A673 (cell line): Measurements from ENCODE around the gene PARVA. TPM values are rescaled to one million over a fixed set of nuclear protein-coding genes. Genes with fewer than 3 reads are reported as not detected.

Experiments
- BruUV-seq: library from RNA; stranded (reverse); fragments of 400-500 nt; replicated peaks from 2 replicates; lab custom pipeline; 2021; lab: Mats Ljungman, UMichigan
- CTCF ChIA-PET: fragments of 300-600 bp; sonication (Branson Sonifier 250); formaldehyde crosslinking; loops from one replicate; lab custom pipeline; 2022; ENCODE audit warnings: antibody characterized with exemption; lab: Charles Lee
- POLR2A ChIA-PET: fragments of 300-600 bp; sonication (Branson Sonifier 250); formaldehyde crosslinking; loops from one replicate; lab custom pipeline; 2022; ENCODE audit warnings: antibody characterized with exemption; ENCODE audit not compliant: low non-redundant PET; lab: Charles Lee
- DNase-seq: peaks from one replicate; pipeline ENCODE4 v3.0.0-alpha.2; 2015; ENCODE audit warnings: low spot score
- H3K27ac ChIP-seq: fragments of 200-600 bp; sonication (generic); 2 replicates; pipeline ENCODE4 v1.5.1; 2016; ENCODE audit warnings: mixed run types, low read depth, mild to moderate bottlenecking, mixed read lengths, antibody characterized with exemption, low read length; ENCODE audit not compliant: poor library complexity, severe bottlenecking
- H3K27me3 ChIP-seq: fragments of 200-600 bp; sonication (generic); replicated peaks from 2 replicates; pipeline ENCODE4 v1.6.1; 2017; ENCODE audit warnings: mixed run types, low read depth, mild to moderate bottlenecking, mixed read lengths, antibody characterized with exemption, low read length; ENCODE audit not compliant: insufficient read depth, poor library complexity
- H3K36me3 ChIP-seq: fragments of 200-600 bp; sonication (generic); 2 replicates; pipeline ENCODE4 v1.6.1; 2016; ENCODE audit warnings: mixed run types, mild to moderate bottlenecking, mixed read lengths, antibody characterized with exemption, low read length; ENCODE audit not compliant: insufficient read depth, poor library complexity, severe bottlenecking
- H3K4me1 ChIP-seq: fragments of 200-600 bp; sonication (generic); 2 replicates; pipeline ENCODE4 v1.6.1; 2017; ENCODE audit warnings: mixed run types, mild to moderate bottlenecking, mixed read lengths, antibody characterized with exemption, low read length; ENCODE audit not compliant: insufficient read depth, poor library complexity, severe bottlenecking
- H3K4me3 ChIP-seq: fragments of 200-600 bp; sonication (generic); 2 replicates; pipeline ENCODE4 v1.5.1; 2016; ENCODE audit warnings: low read depth, mixed run types, mild to moderate bottlenecking, mixed read lengths, low read length; ENCODE audit not compliant: poor library complexity, severe bottlenecking
- H3K9me3 ChIP-seq: fragments of 200-600 bp; sonication (generic); 2 replicates; pipeline ENCODE4 v1.6.1; 2016; ENCODE audit warnings: mixed run types, low read depth, mild to moderate bottlenecking, mixed read lengths, antibody characterized with exemption, low read length; ENCODE audit not compliant: poor library complexity, severe bottlenecking
- EZH2 ChIP-seq: fragments of 200-600 bp; sonication (generic); IDR thresholded peaks from 2 replicates; pipeline ENCODE4 v1.6.1; 2017; ENCODE audit warnings: borderline replicate concordance, low read depth, mild to moderate bottlenecking, mixed read lengths, antibody characterized with exemption, low read length; ENCODE audit not compliant: poor library complexity, severe bottlenecking
- intact Hi-C: fragments of 100-400 bp; cut with micrococcal nuclease; formaldehyde crosslinking; loops from one replicate; pipeline ENCODE4 v1.10.0; 2022; ENCODE audit not compliant: unreplicated experiment
- total RNA-seq: library from RNA; stranded (reverse); gene quantifications from 2 replicates; pipeline ENCODE4 v1.2.3, GENCODE V29; 2021
- TF ChIP-seq, protein P1 (sequence below): fragments of 300-800, 200-600 bp; sonication (generic); conservative IDR thresholded peaks from 2 replicates; pipeline ENCODE4 v1.5.1; 2017; ENCODE audit warnings: low read depth, mild to moderate bottlenecking, antibody characterized with exemption, low read length, moderate library complexity, mixed read lengths

PARVA gene
- total RNA-seq, 1 experiment from 2014 or later = 15.2 TPM

DNA sequence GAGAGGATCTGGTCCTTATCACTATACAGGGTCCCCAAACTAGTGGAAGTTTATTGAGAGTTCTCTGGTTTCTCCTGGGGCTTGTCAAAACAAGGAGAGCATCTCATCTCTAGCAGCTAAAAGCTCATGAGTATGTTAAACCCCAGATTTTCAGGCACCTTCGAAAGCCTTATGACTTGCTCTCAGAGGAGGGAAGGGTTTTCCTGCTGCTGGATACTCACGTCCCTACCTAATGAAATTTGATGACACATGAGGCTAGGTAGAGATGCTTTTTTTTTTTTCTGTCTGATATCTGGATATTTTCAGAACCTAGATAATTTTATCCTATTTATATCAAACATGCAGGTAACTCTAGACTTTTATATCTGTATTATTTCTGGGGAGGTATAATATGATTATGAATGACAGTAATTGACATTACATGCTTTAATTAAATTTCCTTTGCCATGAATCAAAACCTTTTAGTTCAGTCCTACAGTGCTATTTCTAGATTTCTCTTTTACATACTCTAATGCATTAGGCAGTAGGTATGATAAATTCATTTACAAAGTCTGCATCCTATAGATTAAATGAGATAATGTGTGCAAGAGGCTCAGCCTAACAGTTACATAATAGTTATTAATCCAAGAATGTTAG lies 73.9 kb downstream of the PARVA start:
- Histone ChIP-seq H3K4me3 (no peak overlapping the region), H3K4me1 (no peaks in the 10 kb centered on the region), H3K9me3 (no peaks in the 10 kb centered on the region), H3K27me3 (no peaks in the 10 kb centered on the region), H3K27ac (no peak overlapping the region), H3K36me3 (no peaks in the 10 kb centered on the region)
- TF ChIP-seq, protein P1, sequence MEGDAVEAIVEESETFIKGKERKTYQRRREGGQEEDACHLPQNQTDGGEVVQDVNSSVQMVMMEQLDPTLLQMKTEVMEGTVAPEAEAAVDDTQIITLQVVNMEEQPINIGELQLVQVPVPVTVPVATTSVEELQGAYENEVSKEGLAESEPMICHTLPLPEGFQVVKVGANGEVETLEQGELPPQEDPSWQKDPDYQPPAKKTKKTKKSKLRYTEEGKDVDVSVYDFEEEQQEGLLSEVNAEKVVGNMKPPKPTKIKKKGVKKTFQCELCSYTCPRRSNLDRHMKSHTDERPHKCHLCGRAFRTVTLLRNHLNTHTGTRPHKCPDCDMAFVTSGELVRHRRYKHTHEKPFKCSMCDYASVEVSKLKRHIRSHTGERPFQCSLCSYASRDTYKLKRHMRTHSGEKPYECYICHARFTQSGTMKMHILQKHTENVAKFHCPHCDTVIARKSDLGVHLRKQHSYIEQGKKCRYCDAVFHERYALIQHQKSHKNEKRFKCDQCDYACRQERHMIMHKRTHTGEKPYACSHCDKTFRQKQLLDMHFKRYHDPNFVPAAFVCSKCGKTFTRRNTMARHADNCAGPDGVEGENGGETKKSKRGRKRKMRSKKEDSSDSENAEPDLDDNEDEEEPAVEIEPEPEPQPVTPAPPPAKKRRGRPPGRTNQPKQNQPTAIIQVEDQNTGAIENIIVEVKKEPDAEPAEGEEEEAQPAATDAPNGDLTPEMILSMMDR = no peak
- no peak for TF ChIP-seq EZH2
- DNase-seq = no peak
- ChIA-PET CTCF (no interaction called here), POLR2A (no interaction called here)
- intact Hi-C loops = no loop called here
- no TSS peak for BruUV-seq

GRCh38 chr11:12453243-12453642 lies 75.9 kb downstream of the PARVA start:
- H3K4me3 ChIP-seq = no peak overlapping the region
- POLR2A ChIA-PET = no interaction called here
- CTCF ChIA-PET = no interaction called here
- H3K27me3 ChIP-seq = no peaks in the 10 kb centered on the region
- TF ChIP-seq, protein P1 = no peak
- no peak for TF ChIP-seq EZH2
- no TSS peak for BruUV-seq
- H3K36me3 ChIP-seq = no peaks in the 10 kb centered on the region
- no peak overlapping the region for H3K27ac ChIP-seq
- intact Hi-C loops = no loop called here
- no peaks in the 10 kb centered on the region for H3K4me1 ChIP-seq
- no peaks in the 10 kb centered on the region for H3K9me3 ChIP-seq
- DNase-seq = no peak

DNA sequence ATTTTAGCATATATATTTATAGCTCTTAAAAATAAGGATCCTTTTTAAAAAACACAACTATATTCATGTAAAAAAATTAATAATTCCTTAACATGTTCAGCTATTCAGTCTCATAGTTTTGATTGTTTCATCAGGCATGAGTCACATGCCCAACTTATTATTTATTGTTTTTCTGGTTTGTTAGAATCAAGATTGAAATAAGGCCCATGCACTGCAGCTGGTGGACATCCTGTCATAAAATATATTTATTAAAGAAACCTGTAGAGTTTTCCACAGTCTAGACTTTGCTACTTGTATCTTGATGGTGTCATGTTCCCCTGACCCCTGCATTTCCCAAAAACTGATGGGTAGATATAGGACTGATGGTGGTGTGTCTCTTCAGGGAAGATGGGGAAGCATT lies 77.4 kb downstream of the PARVA start:
- no peaks in the 10 kb centered on the region for H3K36me3 ChIP-seq
- no TSS peak for BruUV-seq
- no peaks in the 10 kb centered on the region for H3K4me1 ChIP-seq
- no peaks in the 10 kb centered on the region for H3K27me3 ChIP-seq
- no peak for DNase-seq
- no peak overlapping the region for H3K4me3 ChIP-seq
- no peak overlapping the region for H3K27ac ChIP-seq
- POLR2A ChIA-PET = no interaction called here
- no peaks in the 10 kb centered on the region for H3K9me3 ChIP-seq
- no peak for TF ChIP-seq EZH2
- TF ChIP-seq, protein P1 = no peak
- intact Hi-C loops = no loop called here
- CTCF ChIA-PET = no interaction called here
